ENCODE data around the gene UBXN2A.

UBXN2A gene

GRCh38 chr2:24009367-24009679 is 69.1 kb downstream of the UBXN2A start (continued):
- TF ChIP-seq PRDM2 (tag by site-specific recombination; IDR thresholded peaks at IDR 0.05; ENCODE audit: borderline replicate concordance) (no peak), GLI4 (tag by site-specific recombination; IDR thresholded peaks at IDR 0.05) (no peak), ZNF610 (tag by site-specific recombination; IDR thresholded peaks at IDR 0.05; ENCODE audit: borderline replicate concordance) (no peak), SCRT2 (tag by site-specific recombination; IDR thresholded peaks at IDR 0.05) (no peak), ZFP3 (tag by site-specific recombination; IDR thresholded peaks at IDR 0.05; ENCODE audit: low read depth) (no peak), ZNF560 (tag by site-specific recombination; IDR thresholded peaks at IDR 0.05; ENCODE audit: borderline replicate concordance) (no peak)

- CTCF ChIA-PET, result interaction anchor here (0.6 kb wide), 1 partner anchor 82 kb away, joined by 4 read pairs; no protein-coding TSS in a partner anchor
- no peak within 1 kb of the TSS for H3K27ac ChIP-seq (ENCODE audit: extremely low read depth, low read depth, low read length)
- H3K4me1 ChIP-seq (ENCODE audit: control insufficient read depth, insufficient read depth, low read length), result no peaks in the 10 kb centered on the region
- POLR2A ChIA-PET, result no interaction called here
- H3K9me3 ChIP-seq (ENCODE audit: control insufficient read depth, insufficient read depth, low read depth, low read length), result no peaks in the 10 kb centered on the region
- no peak within 1 kb of the TSS for H3K4me3 ChIP-seq (ENCODE audit: low read depth, low read length)
- no peaks in the 10 kb centered on the region; a peak in 1 of 3 replicates for H3K36me3 ChIP-seq (ENCODE audit: control insufficient read depth in 2 of 2, insufficient read depth in 1 of 2, low read length in 2 of 2)
- no peak for TF ChIP-seq ZNF707 (tag by site-specific recombination; IDR thresholded peaks at IDR 0.05)
- TF ChIP-seq ZNF148 (tag by site-specific recombination; IDR thresholded peaks at IDR 0.05; ENCODE audit: borderline replicate concordance), result no peak
- TF ChIP-seq FEZF1 (tag by site-specific recombination; IDR thresholded peaks at IDR 0.05), result no peak
- TF ChIP-seq ZNF175 (tag by site-specific recombination; IDR thresholded peaks at IDR 0.05), result no peak
- TF ChIP-seq ZNF843 (tag by site-specific recombination; IDR thresholded peaks at IDR 0.05), result no peak
- TF ChIP-seq ZNF18 (tag by site-specific recombination; IDR thresholded peaks at IDR 0.05), result no peak
- no peak for TF ChIP-seq ZNF416 (tag by site-specific recombination; IDR thresholded peaks at IDR 0.05)
- TF ChIP-seq ZNF311 (tag by site-specific recombination; IDR thresholded peaks at IDR 0.05; ENCODE audit: borderline replicate concordance), result no peak
- TF ChIP-seq PRDM10 (tag by site-specific recombination; IDR thresholded peaks at IDR 0.05), result no peak
- no peak for TF ChIP-seq KLF10 (tag by site-specific recombination; IDR thresholded peaks at IDR 0.05)
- TF ChIP-seq ZNF521 (tag by site-specific recombination; IDR thresholded peaks at IDR 0.05), result no peak
- TF ChIP-seq ZXDB (tag by site-specific recombination; IDR thresholded peaks at IDR 0.05), result no peak
- TF ChIP-seq ZNF157 (tag by site-specific recombination; IDR thresholded peaks at IDR 0.05), result no peak
- TF ChIP-seq SCRT1 (tag by site-specific recombination; IDR thresholded peaks at IDR 0.05; ENCODE audit: borderline replicate concordance), result no peak
- no peak for TF ChIP-seq ZBTB26 (tag by site-specific recombination; optimal IDR thresholded peaks at IDR 0.05)
Observed at GRCh38 chr2:24009680-24010476, 69.6 kb downstream of the UBXN2A start, which contains the start of gene MFSD2B. TSS of gene MFSD2B (plus strand) at chr2:24010085. CDS start at chr2:24010097, 12 bp downstream.

All from HEK293 (cell line).